HepG2 (cell line): ENCODE results near the gene RSPH9. TPM values are rescaled to one million over a fixed set of nuclear protein-coding genes. Genes with fewer than 3 reads are reported as not detected.

Source experiments
- AGO1 ChIP-seq: fragments of 200-400 bp; formaldehyde crosslinking; IDR thresholded peaks from 2 replicates; pipeline ENCODE4 v1.6.1; 2017; ENCODE audit warnings: mild to moderate bottlenecking, low read depth, low read length, moderate library complexity; ENCODE audit not compliant: poor library complexity, severe bottlenecking
- ARID2 ChIP-seq: sonication (generic); formaldehyde crosslinking; IDR thresholded peaks from 2 replicates; pipeline ENCODE4 v1.8.1; 2022; ENCODE audit warnings: mild to moderate bottlenecking, missing genetic modification reagents, borderline replicate concordance
- DDIT3 ChIP-seq: sonication (generic); formaldehyde crosslinking; IDR thresholded peaks from 2 replicates; pipeline ENCODE4 v1.4.0; 2020; ENCODE audit warnings: mild to moderate bottlenecking, missing genetic modification reagents
- MAFF ChIP-seq: IDR thresholded peaks from 2 replicates; pipeline ENCODE4 v1.6.1; 2011; ENCODE audit warnings: low read depth, low read length, improper control_type of control experiment
- MIXL1 ChIP-seq: IDR thresholded peaks from 2 replicates; pipeline ENCODE4 v1.6.1; 2016
- MTA3 ChIP-seq: sonication (generic); formaldehyde crosslinking; IDR thresholded peaks from 2 replicates; pipeline ENCODE4 v1.4.0; 2020; ENCODE audit warnings: missing genetic modification reagents
- SMAD9 ChIP-seq: sonication (generic); formaldehyde crosslinking; IDR thresholded peaks from 2 replicates; pipeline ENCODE4 v1.5.1; 2020; ENCODE audit warnings: mild to moderate bottlenecking, missing genetic modification reagents
- SP1 ChIP-seq, 2 experiments: fragments of 450-650 bp in 1 of 2; sonication (generic) in 1 of 2; formaldehyde crosslinking in 1 of 2; IDR thresholded peaks; 2 replicates each; pipeline versions ENCODE4 v1.4.0 to v1.6.1; 2016 to 2020; ENCODE audit warnings: missing genetic modification reagents in 1 of 2
- TEAD2 ChIP-seq: sonication (generic); formaldehyde crosslinking; IDR thresholded peaks from 2 replicates; pipeline ENCODE4 v1.9.0; 2021; ENCODE audit warnings: missing genetic modification reagents
- TRIM24 ChIP-seq: sonication (generic); formaldehyde crosslinking; IDR thresholded peaks from 2 replicates; pipeline ENCODE4 v1.8.0; 2022; ENCODE audit warnings: mild to moderate bottlenecking, missing genetic modification reagents
- YEATS4 ChIP-seq: sonication (generic); formaldehyde crosslinking; IDR thresholded peaks from 2 replicates; pipeline ENCODE4 v1.4.0; 2020; ENCODE audit warnings: missing genetic modification reagents, borderline replicate concordance
- ZKSCAN5 ChIP-seq: sonication (generic); formaldehyde crosslinking; IDR thresholded peaks from 2 replicates; pipeline ENCODE4 v1.5.1; 2020; ENCODE audit warnings: mild to moderate bottlenecking, missing genetic modification reagents
- ZNF121 ChIP-seq: sonication (generic); formaldehyde crosslinking; IDR thresholded peaks from 2 replicates; pipeline ENCODE4 v1.5.0; 2020; ENCODE audit warnings: mild to moderate bottlenecking, missing genetic modification reagents
- ZNF331 ChIP-seq: sonication (generic); formaldehyde crosslinking; IDR thresholded peaks from 2 replicates; pipeline ENCODE4 v1.4.0; 2020; ENCODE audit warnings: missing genetic modification reagents
- ZNF350 ChIP-seq: sonication (generic); formaldehyde crosslinking; IDR thresholded peaks from 2 replicates; pipeline ENCODE4 v1.4.0; 2020; ENCODE audit warnings: mild to moderate bottlenecking, low read depth, missing genetic modification reagents, borderline replicate concordance
- ZNF598 ChIP-seq: sonication (generic); formaldehyde crosslinking; IDR thresholded peaks from 2 replicates; pipeline ENCODE4 v1.5.1; 2020; ENCODE audit warnings: mild to moderate bottlenecking, missing genetic modification reagents, borderline replicate concordance
- ZNF614 ChIP-seq: IDR thresholded peaks from 2 replicates; pipeline ENCODE4 v1.6.1; 2018; ENCODE audit warnings: missing biosample characterization, missing genetic modification reagents, inconsistent platforms, borderline replicate concordance
- ZNF687 ChIP-seq: sonication (generic); formaldehyde crosslinking; IDR thresholded peaks from 2 replicates; pipeline ENCODE4 v1.5.1; 2020; ENCODE audit warnings: mild to moderate bottlenecking, missing genetic modification reagents, moderate library complexity
- polyA plus RNA-seq, 8 experiments: library from polyadenylated mRNA; depleted of rRNA in 3 of 8; stranded (reverse) in 7 of 8; unstranded in 1 of 8; fragments of >200 nt; fragmentation: Illumina TruSeq in 4 of 8; extraction: Trizol in 4 of 8; gene quantifications; 2 replicates each; pipeline versions ENCODE4 v1.2.1 to v1.2.3, GENCODE V29; 2011 to 2016; ENCODE audit warnings: low read depth in 4 of 8, missing spikeins in 1 of 8, mixed read lengths in 1 of 8; ENCODE audit not compliant: insufficient read depth in 1 of 8
- total RNA-seq, 5 experiments: library from RNA; depleted of rRNA; stranded (reverse); fragments of >200 nt; fragmentation: Illumina TruSeq; extraction: Trizol; gene quantifications; 2 replicates each; pipeline ENCODE4 v1.2.3, GENCODE V29; 2016; ENCODE audit warnings: low read depth in 1 of 5
- TF ChIP-seq, protein P1 (sequence below): sonication (generic); formaldehyde crosslinking; IDR thresholded peaks from 2 replicates; pipeline ENCODE4 v1.4.0; 2020; ENCODE audit warnings: missing genetic modification reagents
- TF ChIP-seq, protein P2 (sequence below): sonication (generic); formaldehyde crosslinking; IDR thresholded peaks from 2 replicates; pipeline ENCODE4 v1.5.0; 2020; ENCODE audit warnings: missing genetic modification reagents

The RSPH9 gene
- total and polyA plus RNA-seq, 2 of the 13 experiments (the other 11 are each of a cell fraction or from before 2014, with no cell fraction given) = 0.04 TPM; not detected in 1

- TF ChIP-seq, protein P1, sequence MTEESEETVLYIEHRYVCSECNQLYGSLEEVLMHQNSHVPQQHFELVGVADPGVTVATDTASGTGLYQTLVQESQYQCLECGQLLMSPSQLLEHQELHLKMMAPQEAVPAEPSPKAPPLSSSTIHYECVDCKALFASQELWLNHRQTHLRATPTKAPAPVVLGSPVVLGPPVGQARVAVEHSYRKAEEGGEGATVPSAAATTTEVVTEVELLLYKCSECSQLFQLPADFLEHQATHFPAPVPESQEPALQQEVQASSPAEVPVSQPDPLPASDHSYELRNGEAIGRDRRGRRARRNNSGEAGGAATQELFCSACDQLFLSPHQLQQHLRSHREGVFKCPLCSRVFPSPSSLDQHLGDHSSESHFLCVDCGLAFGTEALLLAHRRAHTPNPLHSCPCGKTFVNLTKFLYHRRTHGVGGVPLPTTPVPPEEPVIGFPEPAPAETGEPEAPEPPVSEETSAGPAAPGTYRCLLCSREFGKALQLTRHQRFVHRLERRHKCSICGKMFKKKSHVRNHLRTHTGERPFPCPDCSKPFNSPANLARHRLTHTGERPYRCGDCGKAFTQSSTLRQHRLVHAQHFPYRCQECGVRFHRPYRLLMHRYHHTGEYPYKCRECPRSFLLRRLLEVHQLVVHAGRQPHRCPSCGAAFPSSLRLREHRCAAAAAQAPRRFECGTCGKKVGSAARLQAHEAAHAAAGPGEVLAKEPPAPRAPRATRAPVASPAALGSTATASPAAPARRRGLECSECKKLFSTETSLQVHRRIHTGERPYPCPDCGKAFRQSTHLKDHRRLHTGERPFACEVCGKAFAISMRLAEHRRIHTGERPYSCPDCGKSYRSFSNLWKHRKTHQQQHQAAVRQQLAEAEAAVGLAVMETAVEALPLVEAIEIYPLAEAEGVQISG (CRISPR knock-in tag) = no peak
- TF ChIP-seq, protein P2, sequence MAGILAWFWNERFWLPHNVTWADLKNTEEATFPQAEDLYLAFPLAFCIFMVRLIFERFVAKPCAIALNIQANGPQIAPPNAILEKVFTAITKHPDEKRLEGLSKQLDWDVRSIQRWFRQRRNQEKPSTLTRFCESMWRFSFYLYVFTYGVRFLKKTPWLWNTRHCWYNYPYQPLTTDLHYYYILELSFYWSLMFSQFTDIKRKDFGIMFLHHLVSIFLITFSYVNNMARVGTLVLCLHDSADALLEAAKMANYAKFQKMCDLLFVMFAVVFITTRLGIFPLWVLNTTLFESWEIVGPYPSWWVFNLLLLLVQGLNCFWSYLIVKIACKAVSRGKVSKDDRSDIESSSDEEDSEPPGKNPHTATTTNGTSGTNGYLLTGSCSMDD (CRISPR knock-in tag) = peak; percentile 89; the same call in 1 of the 2 replicates
- TF ChIP-seq DDIT3 = no peak
- peak; percentile 13; the same call in 1 of the 2 replicates for TF ChIP-seq MIXL1 (CRISPR knock-in tag)
- no peak for TF ChIP-seq ZKSCAN5
- no peak for TF ChIP-seq SMAD9 (CRISPR knock-in tag)
- peak; percentile 83 for TF ChIP-seq ZNF331 (CRISPR knock-in tag)
- TF ChIP-seq YEATS4 (CRISPR knock-in tag) = peak; percentile 72
- TF ChIP-seq TRIM24 = no peak
- no peak for TF ChIP-seq MTA3 (CRISPR knock-in tag)
- no peak for TF ChIP-seq AGO1
- TF ChIP-seq ZNF598 (CRISPR knock-in tag) = peak; percentile 32; the same call in 1 of the 2 replicates
- TF ChIP-seq ZNF687 (CRISPR knock-in tag) = peak; percentile 87
- TF ChIP-seq ZNF614 (CRISPR knock-in tag) = peak; percentile 92
- TF ChIP-seq MAFF = no peak
- TF ChIP-seq ZNF350 (CRISPR knock-in tag) = peak; percentile 84
- peak; percentile 17; the same call in 1 of the 2 replicates for TF ChIP-seq TEAD2 (CRISPR knock-in tag)
- no peak for TF ChIP-seq ZNF121 (CRISPR knock-in tag)
- TF ChIP-seq SP1 (IDR thresholded peaks at IDR 0.05) = no peak
- TF ChIP-seq SP1 (CRISPR knock-in tag; IDR thresholded peaks at IDR 0.05) = peak; percentile 71; the same call in 1 of the 2 replicates
- TF ChIP-seq ARID2 (CRISPR knock-in tag) = peak; percentile 84; the same call in 1 of the 2 replicates
Measured at GRCh38 chr6:43629505-43630300, 15.1 kb upstream of the RSPH9 start (continued).
